ENCODE results near the gene MTHFSD.

GRCh38 chr16:86585821-86586611, 31.0 kb upstream of the MTHFSD start:
- TF ChIP-seq EZH2 (IDR thresholded peaks at IDR 0.05; ENCODE audit: borderline replicate concordance, low read depth, low read length, severe bottlenecking), result no peak
- TF ChIP-seq, protein P1, sequence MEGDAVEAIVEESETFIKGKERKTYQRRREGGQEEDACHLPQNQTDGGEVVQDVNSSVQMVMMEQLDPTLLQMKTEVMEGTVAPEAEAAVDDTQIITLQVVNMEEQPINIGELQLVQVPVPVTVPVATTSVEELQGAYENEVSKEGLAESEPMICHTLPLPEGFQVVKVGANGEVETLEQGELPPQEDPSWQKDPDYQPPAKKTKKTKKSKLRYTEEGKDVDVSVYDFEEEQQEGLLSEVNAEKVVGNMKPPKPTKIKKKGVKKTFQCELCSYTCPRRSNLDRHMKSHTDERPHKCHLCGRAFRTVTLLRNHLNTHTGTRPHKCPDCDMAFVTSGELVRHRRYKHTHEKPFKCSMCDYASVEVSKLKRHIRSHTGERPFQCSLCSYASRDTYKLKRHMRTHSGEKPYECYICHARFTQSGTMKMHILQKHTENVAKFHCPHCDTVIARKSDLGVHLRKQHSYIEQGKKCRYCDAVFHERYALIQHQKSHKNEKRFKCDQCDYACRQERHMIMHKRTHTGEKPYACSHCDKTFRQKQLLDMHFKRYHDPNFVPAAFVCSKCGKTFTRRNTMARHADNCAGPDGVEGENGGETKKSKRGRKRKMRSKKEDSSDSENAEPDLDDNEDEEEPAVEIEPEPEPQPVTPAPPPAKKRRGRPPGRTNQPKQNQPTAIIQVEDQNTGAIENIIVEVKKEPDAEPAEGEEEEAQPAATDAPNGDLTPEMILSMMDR (IDR thresholded peaks at IDR 0.05; ENCODE audit: borderline replicate concordance, extremely low read depth, low read length, poor library complexity, severe bottlenecking), result no peak

All from DND-41 (cell line).